ENCODE data around the gene LPAR2.

- TF ChIP-seq POLR2AphosphoS5 (IDR thresholded peaks at IDR 0.05) (no peak), EP300 (IDR thresholded peaks at IDR 0.05) (no peak)
Measured at GRCh38 chr19:19652482-19653295, 24.7 kb upstream of the LPAR2 start.

Measured in gastroesophageal sphincter (tissue), 2 donors.